Activated gamma-delta T cell (primary cell): Measurements from ENCODE around the gene CILP2.

Experiments used
- DNase-seq: peaks from one replicate; lab custom pipeline; 2025; lab: John Stamatoyannopoulos, UW

Gene CILP2

DNA sequence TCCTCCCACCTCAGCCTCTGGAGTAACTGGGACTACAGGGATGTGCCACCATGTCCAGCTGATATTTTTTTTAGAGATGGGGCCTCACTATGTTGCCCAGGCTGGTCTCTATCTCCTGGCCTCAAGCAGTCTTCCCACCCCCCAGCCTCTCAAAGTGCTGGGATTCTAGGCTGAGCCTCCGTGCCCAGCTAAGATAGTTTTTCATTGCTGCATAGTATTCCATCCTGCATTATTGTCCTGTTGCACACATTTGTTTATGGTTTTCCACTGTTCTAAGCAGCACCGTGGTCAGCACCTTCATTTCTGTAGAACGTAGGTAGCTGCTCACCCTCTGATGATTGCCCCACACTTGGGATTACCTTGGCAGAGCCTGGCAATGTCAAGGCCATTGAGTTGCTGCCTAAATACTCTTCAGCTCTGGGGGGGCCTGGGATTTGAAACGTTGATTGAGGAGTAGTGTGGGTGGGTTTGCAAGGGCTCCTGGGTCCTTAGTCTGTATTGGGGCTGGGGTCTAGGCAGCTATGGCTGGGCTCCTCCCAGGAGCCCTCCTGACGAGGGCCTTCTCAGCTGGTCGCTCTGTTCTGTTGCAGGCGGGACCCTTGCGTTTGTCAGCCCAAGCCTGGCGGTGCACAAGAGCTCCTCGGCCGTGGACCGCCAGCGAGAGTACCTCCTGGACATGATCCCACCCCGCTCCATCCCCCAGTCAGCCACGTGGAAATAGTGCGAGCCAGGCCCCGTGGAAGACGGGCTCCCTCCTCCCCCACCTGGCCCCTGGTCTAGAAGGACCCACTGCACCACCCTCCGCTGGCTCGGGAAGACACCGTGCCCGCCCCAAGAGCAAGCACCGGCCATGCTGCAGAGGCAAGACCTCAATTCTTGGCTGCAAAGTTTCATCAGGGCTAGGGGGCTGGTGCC, 33.1 kb upstream of the CILP2 start:
- DNase-seq: no peak

DNA sequence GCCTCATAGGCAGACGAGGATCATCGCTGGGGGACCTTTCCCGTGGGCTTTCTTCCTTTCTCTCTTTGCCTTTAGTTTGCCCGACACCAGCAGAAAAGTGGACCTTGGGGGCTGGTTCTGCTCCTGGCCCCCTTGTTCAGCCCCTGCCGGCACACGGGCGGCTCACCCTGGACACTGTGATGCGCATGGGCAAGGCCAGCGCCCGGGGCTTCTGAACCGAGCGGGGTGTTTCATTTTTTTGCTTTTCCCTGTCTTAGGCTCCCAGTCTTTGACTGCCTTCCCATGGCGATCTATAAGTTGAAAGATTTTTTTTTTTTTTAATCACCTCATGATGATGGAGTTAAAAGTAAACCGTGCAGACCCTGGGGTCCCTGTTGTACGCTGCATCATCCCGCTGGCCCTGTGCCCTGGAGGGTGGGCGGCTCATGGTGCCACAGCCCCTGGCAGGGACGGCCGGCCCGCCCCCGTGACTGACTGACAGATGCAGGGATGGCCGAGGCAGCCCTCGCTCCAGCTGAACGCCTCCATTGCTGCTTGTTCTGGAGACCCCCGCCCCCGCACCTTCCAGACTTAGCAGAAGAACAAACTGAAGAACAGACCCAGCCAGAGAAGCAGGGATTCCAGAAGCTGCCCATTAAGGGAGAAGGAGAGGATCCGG, 32.3 kb upstream of the CILP2 start:
- no peak for DNase-seq

DNA sequence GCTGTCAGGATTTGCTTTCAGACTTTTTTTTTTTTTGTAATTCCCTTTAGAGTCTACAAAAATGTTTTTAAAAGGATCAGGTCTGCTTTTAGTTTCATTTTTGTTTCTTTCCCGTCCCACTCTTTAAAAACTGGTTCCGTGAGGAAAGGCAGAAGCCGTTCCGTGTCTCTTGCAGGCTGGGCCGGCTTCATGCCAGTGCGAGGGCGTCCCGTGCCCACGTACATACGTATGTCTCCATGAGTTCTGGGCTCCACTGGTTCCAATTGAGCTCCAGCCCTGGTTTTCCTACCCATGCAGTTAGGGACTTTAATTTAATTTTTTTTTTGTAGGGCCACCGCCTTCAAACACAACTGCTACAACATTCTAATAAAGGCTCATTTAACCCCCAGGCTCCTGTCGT, 31.5 kb upstream of the CILP2 start:
- no peak for DNase-seq

- no peak for DNase-seq
These were observed 30.7 kb upstream of the CILP2 start for GRCh38 chr19:19507354-19507753.

DNA sequence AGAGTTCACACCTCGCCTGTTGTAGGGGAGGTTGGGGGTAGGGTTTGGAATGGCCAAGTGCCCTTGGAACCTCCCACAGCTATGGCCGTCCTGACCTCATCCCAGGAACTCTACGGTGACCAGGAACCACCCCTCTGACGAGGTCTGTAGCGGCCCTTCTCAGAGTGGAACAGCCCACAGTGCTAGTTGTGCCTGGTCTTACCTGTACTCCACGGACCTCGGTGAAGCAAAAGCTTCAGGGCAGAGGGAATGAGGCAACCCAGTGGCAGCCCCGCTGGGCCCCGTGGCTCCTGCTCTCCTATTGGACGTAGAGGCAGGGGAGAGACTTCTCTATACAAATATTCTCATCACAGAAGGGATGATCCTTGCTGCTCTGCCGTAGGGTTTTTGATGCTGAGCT, 29.8 kb upstream of the CILP2 start:
- no peak for DNase-seq

- DNase-seq: no peak
These were observed 27.6 kb upstream of the CILP2 start for GRCh38 chr19:19510432-19510831.

DNA sequence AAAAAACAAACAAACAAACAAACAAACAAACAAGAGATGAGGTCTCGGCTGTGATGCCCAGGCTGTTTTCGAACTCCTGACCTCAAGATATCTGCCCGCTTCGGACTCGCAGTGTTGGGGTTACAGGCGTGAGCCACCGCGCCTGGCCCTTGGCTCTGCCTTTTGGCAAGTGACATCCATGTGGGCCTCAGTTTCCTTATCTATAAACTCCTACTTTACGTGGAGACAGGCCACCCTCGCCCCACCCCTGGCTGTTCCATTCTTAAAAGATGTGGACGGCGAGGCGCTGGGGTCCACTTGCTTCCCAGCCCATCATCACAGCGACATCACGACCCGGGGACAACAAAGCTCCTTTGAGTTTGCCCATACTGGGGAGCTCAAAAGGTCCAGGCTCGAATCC, 24.4 kb upstream of the CILP2 start:
- DNase-seq: no peak

GRCh38 chr19:19514215-19514657, 23.8 kb upstream of the CILP2 start:
- DNase-seq: no peak

DNA sequence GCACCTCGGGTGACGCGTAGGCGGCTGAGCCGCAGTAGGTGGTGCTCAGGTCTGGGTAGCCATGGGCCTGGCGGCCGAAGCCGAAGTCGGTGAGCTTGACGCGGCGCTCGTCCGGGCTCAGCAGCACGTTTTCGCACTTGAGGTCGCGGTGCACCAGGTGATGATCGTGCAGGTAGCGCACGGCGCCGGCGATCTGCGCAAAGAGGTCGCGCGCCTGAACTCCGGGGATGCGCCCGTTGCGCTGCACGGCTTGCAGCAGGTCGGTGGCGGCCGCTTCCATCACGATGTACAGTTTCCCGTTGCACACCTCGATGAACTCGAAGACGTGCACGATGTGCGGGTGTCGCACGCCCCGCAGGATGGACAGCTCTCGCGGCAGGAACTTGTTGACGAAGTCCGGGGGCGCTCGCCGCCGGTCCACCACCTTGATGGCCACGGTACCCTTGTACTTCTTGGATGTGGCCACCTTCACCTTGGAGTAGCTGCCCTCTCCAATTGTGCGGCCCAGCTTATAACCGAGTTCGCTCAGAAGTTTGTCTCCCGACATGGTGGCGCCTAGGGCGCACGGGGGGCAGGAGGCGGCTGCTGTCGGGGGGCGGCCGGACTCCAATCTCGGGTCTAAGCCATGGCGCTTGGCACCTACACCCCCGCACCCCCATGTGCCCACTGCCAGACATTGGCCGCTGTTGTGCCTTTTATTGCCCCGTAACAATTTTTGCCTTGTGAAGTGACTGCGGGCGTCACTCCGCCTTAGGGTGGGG, 23.0 kb upstream of the CILP2 start, which contains the start of gene TSSK6:
TSS of gene TSSK6 (minus strand) at position 668 of the 761 bp plus-strand sequence. CDS start at position 547, 121 bp downstream.
- DNase-seq: no peak

- DNase-seq: peak; percentile 69
These were observed 22.2 kb upstream of the CILP2 start, which contains the start of gene NDUFA13 for GRCh38 chr19:19515642-19516519. Gene NDUFA13 (plus strand): TSS chr19:19516225. CDS start chr19:19516239, 14 bp downstream.

GRCh38 chr19:19517235-19517619, 20.8 kb upstream of the CILP2 start:
- no peak for DNase-seq

GRCh38 chr19:19520989-19521388, 17.1 kb upstream of the CILP2 start:
- DNase-seq: no peak

DNA sequence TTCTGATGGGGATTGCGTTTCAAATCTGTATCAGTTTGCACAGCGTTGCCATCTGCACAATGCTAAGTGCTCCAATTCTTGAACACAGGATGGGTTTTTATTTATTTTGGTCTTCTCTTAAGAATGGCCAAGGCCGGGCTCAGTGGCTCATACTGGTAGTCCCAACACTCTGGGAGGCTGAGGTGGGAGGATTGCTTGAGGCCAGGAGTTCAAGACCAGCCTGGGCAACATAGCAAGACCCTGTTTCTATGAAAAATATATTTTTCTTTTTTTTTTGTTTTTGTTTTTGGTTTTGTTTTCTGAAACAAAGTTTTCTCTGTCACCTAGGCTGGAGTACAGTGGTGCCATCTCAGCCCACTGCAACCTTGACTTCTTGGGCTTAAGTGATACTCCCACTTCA, 14.9 kb upstream of the CILP2 start:
- DNase-seq: no peak

DNA sequence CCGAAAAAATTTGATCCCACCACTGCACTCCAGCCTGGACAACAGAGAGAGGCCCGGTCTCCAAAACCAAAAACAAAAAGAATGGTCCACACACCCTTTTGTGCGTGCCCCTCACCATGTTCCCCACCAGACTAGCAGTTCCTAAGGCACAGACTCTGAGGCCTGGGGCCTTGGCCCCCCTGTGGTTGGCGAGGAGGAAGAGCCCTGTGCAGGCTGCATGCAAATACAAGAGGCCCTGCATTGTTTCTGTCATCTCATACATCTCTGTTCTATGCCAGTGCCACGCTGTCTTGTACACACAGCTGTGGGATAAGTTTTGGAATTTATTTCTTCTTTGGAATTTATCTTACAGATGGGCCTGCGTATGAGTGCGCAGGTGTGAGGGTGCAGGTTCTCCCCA, 14.0 kb upstream of the CILP2 start:
- no peak for DNase-seq

- DNase-seq: no peak
These were observed 12.3 kb upstream of the CILP2 start for GRCh38 chr19:19525611-19526380.

- DNase-seq: no peak
These were observed 11.3 kb upstream of the CILP2 start for GRCh38 chr19:19526581-19527370.

GRCh38 chr19:19527371-19527656, 10.8 kb upstream of the CILP2 start:
- no peak for DNase-seq

DNA sequence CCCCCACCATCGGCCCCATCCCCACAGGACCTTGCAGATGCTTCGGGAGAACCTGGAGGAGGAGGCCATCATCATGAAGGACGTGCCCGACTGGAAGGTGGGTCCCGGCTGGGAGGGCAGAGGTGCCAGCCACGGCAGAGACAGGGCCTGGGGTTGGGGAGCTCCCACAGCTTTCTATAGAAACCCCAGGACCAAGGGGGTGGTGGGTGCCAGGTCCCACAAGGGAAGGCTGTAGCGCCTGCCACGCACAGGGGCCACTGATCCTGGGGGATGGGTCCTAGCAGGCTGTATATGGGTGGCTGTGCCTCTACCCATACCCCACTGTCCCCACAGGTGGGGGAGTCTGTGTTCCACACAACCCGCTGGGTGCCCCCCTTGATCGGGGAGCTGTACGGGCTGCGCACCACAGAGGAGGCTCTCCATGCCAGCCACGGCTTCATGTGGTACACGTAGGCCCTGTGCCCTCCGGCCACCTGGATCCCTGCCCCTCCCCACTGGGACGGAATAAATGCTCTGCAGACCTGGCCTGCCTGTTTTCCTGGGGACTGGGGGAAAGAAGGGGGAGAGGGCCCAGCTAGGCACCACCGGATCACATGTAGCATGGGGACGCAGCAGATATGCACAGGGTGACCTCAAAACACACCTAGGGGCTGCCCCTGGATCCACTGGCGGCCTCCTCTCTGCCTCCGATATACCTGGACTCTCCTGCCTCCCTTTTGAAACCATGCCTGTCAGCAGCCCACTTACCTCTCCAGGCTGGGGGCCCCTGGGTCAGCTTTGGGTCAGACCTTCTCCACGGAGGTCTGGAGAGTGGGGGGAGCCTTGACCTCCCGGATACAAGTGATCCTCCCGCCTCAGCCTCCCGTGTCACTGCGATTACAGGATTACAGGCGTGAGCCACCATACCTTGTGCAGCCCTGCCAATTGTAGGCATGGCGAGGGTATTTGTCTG, 10.1 kb upstream of the CILP2 start:
- DNase-seq: no peak
